GM15510 (cell line): Measurements from ENCODE around the gene KCNIP4.

Experiments
- POLR2A ChIP-seq: IDR thresholded peaks from 3 replicates; pipeline ENCODE4 v1.6.1; 2011; ENCODE audit warnings: borderline replicate concordance; ENCODE audit not compliant: insufficient read length; ENCODE audit errors: extremely low read depth

The KCNIP4 gene

DNA sequence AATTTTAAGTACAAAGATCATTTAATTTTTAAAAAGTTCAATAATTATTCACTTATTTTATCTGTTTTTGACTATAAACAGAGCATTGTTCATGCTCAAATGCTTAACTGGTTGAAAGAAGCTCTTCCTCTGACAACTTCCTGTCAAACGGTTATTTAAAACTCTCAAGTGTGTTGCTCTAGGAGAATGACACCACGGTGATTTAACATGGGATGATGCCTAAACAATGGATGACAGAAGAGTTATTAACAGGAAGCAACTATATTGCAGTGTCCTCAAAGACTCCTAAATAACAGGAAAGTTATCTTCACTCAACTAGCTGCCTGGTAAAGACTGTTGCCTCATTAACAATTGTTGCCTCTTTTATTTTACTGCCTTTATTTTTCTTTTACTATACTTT, 738.7 kb downstream of the KCNIP4 start:
- no peak for TF ChIP-seq POLR2A

DNA sequence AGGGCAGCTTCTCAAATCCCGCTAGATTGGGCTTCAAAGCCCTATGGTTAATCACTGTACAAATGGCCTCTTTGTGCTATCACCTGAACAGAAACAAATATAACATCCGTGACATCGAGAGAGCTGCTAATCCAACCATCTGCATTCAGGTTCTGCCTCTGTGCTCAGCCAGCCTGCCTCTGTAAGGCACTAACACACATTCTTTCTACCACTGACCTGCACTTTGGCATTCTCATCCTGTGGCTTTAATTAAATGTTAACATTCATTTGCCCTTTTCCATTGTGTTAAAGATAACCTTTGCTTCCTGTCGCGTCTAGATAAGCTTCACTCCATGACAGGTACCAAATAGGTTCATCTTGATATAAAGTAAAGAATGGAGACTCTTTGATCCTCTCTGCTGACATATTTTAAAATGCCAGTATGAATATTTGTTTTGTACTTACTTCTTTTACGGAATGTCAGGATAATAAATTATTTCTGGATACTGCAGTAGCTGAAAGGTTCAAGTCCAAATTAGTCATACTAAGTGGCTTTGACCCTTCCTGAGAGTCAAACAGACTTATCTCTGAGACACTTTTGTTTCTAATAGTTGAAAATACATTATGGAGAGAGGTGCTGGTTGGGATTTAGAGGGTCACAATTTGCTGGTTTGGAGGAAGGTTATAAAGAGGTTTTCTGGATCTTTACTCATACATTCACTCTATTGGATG, 742.6 kb downstream of the KCNIP4 start:
- TF ChIP-seq POLR2A, result no peak

DNA sequence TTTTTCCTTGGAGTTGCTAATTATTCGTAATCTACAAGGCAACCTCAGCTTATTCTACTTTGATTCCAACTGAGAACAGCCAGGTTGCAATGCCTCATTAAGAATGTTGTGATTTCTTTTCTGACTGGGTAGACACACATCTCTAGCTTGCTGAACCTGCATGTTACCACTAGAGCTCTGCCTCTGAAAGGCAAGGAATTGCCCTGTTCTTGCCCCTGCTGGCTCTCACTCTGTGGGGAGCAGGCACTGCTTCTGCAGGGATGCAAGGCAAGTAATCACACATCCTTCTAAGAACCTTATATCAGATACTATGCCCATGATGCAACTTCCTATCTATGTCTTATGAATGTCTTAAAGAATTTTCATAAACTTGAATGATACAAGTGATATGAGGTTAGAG, 745.2 kb downstream of the KCNIP4 start:
- TF ChIP-seq POLR2A, result no peak

DNA sequence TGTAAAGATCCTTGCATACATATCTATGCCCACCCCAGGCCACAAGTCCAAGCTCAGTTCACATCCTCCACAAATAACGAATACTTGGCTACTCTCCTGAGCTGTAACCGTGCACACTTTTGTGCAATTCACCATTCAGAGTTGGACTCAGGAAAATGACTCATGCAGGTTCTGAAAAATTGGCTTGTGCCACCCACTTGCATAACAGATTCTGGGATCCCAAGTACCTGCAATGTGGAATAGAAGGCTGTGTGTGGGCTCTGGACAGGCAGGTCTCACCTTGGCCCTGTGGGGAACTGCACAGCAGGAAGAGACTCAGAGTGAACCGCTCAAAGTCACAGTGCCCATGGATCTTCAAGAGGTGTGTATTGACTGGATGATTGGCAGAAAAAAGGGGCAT, 745.6 kb downstream of the KCNIP4 start:
- no peak for TF ChIP-seq POLR2A

DNA sequence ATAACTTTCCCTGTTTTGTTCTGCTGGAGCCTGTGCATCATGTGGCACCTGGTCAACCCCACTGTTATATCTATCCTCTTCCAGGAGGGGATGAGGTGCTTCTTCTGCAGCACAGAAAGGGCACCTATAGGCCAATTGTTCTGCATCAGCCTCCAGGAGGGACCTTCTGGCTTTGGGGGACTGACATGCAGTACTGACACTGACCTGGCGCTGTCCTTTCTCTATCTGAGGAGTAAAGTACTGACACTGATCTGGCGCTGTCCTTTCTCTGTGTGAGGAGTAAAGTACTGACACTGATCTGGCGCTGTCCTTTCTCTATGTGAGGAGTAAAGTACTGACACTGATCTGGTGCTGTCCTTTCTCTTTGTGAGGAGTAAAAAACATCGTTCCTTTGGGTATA, 749.9 kb downstream of the KCNIP4 start:
- TF ChIP-seq POLR2A, result no peak

DNA sequence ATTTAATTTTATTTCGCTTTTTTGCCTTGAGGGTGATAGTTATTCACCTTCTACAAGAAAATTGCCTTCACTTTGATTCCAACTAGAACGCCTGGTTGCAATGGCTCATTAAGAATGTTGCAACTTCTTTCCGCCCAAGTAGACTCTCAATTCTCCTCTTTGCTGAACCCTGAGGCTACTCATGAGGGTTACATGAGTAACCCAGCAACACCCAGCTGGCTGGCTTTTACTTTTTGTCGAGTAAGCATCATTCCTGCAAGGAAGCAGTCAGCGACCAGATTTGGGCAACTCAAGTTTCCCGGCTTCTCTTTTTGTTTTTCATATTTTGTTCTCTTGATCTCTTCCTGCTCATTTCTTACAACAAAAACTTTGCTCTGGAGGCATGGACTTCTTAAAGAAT, 752.9 kb downstream of the KCNIP4 start:
- TF ChIP-seq POLR2A, result no peak

DNA sequence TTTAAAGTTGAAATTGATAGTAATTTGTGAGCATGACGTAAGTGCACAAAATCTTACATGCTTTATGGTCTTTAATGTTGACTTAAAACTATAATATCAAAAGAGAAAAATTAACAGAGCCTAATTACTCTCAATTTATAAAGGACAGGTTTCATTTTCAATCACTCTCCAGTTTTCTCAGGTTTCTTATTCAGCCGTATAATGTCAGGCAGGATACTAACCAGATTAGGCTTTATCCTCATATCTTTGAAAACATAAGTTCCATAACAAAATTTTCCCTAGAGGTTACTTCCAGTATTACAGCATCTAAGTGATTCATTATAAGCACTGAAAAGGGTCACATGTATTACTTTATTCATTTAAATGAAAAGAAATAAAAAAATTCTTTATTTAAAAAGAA, 756.2 kb downstream of the KCNIP4 start:
- TF ChIP-seq POLR2A, result no peak

DNA sequence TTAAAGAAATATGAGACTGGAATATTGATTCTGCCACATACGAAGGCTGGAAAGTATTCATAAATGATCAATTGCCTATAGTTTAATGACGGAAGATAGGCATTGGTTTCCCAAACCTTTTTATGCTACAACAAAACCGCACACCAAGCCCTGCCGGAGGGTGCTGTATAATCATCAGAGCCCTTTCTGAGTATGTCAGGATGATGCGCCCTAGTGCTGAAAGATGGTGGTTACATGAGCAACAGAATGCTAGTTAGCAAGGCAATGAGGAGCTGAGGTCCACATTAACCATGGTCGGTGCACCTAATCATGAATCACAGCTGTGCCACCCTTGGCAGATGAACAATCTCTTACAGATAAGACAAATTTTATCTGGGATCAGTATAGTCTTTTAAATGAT, 757.3 kb downstream of the KCNIP4 start:
- no peak for TF ChIP-seq POLR2A

DNA sequence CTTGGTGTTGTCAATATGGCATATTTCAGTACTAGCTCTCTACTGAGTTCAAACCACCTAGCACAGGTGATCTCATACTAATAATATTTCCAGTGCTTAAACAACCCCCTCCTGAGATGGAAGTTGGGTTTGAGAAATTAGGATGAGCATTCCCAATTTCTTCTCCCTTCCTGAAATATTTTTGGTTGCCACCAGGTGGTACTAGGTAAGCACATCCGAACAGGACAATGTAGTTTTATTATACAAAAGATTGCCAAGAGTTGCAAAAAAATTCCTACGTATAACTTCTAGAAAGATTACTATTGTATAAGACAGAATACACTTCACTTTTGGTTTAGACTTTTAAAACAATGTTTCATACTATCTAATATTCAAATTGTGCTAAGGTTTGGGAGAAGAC, 763.8 kb downstream of the KCNIP4 start:
- no peak for TF ChIP-seq POLR2A

DNA sequence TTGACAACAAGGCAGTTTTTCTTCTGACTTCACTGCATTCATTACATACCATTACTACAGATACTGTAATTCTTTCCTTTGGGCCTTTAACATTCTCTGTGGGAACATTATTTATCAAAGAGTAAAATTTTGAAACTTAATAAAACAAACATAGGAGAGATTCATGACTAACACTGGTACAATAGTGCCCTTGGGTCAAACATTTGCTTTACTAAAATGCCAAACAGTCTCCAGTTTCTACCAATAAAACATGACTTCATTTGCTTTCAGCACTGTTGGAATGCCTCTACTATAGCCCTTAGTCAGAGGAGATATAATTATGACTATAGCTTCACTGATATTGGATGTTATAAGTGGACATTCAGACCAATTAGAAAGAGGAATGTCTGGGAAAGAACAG, 766.9 kb downstream of the KCNIP4 start:
- TF ChIP-seq POLR2A, result no peak

DNA sequence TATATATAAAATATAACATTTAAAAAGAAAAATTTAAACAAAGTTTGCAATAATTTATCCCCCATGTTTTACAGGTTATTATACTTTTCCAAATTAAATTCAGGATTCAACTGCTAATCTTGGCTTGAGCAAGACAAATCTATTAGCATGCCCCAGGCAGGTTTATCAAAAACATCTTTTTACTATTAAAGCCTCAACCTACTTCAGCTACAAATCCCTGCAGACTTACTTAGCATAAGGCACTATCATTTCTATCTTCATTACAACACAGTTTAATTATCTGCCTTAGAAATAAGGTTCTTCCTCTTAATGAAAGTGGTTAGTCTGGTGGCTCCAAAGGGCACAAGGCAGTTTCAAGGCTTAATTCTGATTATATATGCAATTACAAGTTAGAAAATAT, 770.7 kb downstream of the KCNIP4 start:
- TF ChIP-seq POLR2A, result no peak

DNA sequence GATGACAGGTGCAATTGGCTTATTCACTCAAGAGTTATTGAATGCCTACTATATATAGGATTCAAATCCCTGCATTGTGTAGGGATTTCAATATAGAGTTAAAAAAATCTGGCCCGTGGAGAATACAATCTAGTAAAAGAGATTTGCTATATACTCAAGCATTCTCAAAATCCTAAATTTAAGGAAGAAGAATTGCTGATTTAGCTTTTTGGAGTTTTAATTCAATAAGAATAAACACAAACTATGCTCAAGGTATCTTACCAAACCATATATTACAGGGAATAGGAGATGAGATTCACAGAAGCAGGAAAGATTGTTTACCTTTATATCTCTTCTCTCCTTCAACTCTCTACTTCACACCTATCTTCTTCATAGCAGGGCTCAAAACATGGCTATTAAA, 771.5 kb downstream of the KCNIP4 start:
- no peak for TF ChIP-seq POLR2A

DNA sequence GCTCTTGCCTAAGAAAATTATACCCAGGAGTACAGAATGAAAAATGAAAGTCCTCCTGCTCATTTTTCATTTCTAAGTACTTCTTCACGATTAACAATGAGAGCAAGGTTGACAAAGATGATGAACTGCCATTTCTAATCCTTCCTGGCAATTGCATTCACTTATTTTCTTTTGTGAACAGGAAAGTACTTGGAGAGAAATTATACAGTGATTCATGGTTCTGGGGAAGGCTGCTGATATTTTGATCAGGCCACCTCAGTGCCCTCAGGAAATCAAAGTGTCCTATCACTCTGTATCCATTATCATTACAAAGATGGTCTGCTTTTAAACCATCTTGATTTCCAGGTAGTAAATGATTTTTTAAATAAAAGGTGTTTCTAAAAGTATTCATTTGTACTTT, 780.9 kb downstream of the KCNIP4 start:
- TF ChIP-seq POLR2A, result no peak

DNA sequence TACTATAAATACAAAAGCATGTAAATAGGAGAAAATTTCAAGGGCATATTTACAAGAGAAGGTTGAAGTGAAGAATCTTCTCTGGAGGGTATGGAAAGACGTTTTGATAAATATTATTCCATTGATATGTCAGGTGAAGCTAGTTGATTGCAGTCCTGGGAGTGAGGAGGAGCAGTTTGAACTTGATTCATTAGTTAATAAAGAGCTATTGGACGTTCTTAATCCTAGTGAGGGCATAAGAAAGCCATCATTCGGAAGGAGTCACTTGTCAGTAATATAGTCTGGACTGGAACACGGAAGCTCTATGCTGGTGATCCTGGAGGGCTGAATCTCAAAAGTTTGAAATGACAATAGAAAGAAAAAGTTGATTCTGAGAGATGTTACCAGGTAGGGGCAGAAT, 793.2 kb downstream of the KCNIP4 start:
- TF ChIP-seq POLR2A, result no peak

DNA sequence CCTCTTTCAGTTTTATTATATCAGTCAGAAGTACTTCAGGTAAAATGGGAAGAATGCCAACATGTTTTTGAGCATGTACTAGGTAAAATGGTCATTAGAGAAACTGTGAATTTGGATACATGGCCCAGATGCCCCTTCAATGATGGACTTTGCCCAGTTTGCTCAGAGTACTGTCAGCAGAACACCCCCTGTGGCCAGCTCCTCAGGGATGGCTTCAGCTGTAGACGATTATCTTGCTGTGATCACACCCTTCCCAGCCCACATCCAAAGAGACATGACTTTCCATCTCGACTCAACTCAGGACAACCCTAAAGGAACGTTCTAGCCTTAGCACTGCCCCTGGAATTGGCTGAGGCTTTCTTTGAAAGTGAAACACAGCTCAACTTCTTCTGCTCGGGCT, 809.2 kb downstream of the KCNIP4 start:
- no peak for TF ChIP-seq POLR2A

DNA sequence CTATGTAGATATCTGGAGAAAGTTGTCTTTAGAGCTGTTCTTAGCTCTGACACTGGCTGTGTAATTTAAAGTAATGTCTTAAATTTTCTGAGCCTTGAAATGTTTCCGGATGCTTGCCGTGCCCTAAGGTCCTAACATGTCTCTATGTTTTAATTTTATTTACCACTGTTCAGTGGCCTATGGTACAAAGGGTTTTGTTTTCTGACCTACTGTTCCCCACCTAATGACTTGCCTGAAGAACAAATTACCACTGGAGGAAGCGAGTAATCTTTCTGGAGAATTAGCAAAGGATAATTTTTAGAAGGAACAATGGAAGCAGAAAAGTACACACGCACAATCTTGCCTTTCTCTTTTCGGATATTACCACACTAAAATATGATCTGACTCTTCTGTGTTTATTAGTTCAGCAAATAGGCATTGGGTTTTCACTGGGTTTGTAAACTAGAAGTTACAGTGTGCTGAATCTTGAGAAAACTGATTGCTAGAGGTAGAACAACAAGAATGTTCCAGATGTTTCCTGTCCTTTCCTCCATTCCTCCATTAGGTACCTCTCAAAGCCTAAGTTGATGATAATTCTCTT, 812.4 kb downstream of the KCNIP4 start:
- TF ChIP-seq POLR2A, result no peak

DNA sequence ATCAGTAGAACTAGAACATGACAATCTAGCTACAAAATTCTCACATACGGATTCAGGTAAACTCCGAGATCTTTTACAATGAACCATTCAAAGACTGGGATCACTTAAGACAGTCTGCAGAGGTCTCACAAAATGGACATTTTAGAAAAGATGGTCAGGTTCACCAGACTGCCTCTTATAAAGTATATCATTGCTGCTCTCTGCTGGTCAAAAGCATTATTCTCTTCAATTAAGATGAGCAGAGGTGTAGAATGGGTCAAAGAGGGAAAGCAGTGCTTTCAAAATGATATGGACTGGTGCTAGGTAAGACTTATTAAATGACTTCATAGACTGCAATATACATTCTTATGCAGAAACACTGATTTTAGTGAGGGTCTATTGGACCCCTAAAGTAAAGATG, 813.6 kb downstream of the KCNIP4 start:
- no peak for TF ChIP-seq POLR2A

DNA sequence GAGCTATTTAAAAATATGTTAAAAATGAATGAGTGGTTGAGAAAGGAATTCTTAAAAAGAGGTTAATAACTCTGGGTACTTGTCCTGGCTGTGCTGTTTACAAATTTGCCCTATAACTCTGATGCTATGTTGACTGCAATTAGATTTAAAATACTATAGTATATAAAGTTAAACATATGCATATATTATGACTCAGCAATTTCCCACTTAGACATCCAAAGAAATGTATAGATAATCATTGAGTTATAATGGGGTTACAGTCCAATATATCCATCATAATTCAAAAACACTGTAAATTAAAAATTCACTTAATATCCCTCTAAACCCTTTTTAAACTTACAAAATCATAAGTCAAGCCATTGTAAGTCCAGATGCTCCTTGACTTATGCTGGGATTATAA, 818.0 kb downstream of the KCNIP4 start:
- TF ChIP-seq POLR2A, result no peak

DNA sequence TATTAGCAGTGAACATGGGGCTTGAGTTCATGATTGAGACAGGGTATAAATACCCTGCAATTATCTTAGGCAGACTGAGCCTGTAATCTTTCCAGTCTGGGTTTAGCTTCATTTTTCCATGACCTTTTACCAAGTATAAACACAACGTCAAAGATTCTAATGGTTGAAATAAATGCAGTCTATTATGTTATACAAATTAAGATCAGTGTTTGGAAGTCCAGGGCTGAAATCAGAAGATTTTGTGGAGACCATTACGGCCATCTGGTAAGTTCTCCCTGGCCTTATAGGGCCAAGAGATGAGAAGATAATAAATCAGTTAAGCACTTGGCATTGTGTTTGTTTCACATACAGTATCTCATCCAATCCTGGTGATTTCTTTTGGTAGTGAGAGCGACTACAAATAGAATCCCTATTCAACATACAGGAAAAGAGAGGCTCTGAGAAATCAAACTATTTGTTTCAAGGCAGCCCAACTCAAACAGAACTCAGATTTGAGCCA, 822.5 kb downstream of the KCNIP4 start:
- no peak for TF ChIP-seq POLR2A
